HS-27A (cell line): ENCODE data around the gene GRM5.
A peak's percentile ranks its signal among the peaks of the same experiment; 100 is the strongest.
"Not testable (repeated sequence)": the region's sequence is repeated elsewhere in the genome, so short reads cannot be mapped to it uniquely, and the experiment has no call there.

ENCODE experiments used
- DNase-seq: peaks from one replicate; pipeline ENCODE4 v3.0.0-alpha.2; 2012; ENCODE audit warnings: low read depth, missing footprints

GRM5 gene

DNA sequence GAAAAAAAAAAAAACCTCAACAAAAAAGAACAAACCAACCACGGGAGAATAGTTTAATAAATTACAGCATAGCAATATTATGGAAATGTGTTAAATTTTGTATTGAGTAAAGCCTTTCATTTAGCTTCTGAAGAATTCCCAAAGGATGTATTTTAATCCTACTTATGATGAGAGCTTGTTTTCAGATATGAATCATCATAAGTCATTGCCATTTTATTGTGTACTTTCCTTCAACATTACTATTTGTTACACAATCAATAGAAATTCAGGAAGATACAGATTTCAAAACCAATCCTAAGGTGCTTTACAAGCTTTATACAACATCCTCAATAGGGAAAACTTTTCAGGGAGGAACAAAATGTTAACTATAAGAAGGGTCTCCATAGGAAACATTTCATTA is 527.7 kb downstream of the GRM5 start:
- DNase-seq, result no peak

DNA sequence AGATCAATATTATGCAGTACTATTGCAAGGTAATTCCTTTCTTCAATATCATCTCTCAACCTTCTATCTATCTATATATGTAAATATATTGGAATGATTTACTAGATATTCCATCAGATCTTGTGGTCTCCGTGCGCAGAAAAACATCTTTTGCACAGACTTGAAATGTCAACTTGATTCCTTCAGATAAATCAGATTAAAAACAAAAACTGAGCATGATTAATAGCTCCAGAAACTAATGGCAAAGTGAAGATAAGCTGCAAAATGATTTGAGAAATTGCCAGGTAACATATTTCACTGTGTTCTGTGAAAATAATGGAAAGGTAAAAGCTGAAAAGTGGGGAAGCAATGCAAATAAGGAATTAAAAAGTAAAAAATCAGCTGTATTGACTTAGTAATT is 528.2 kb downstream of the GRM5 start:
- no peak for DNase-seq

DNA sequence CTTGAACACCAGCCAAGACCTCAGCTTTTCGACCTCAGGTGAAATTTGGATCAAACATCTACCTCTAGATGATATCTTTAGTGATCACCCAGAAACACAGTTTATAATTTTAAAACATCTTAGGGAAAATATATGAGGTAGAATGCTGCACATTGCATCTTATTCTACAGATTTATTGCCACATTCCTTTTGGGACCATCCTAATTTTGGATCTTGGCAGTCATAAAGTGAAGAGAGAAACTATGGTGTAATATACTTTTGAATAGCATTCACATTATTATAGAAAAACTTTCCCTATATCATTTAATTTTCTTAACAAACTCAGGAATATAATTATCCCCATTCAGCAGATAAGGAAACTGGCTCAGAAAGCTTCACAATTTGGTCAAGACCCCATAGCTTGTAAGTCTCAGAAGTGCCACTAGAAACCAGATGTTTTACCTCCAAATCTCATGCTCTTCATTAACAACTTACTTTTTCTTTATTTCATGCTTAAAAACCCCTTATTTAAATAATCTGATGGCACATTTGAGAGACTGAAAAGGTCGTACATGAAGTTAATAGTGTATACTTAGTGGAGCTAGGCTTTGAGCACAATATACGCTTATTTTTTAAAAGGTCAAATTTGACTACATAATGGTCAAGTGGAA is 529.0 kb downstream of the GRM5 start:
- no peak for DNase-seq

DNA sequence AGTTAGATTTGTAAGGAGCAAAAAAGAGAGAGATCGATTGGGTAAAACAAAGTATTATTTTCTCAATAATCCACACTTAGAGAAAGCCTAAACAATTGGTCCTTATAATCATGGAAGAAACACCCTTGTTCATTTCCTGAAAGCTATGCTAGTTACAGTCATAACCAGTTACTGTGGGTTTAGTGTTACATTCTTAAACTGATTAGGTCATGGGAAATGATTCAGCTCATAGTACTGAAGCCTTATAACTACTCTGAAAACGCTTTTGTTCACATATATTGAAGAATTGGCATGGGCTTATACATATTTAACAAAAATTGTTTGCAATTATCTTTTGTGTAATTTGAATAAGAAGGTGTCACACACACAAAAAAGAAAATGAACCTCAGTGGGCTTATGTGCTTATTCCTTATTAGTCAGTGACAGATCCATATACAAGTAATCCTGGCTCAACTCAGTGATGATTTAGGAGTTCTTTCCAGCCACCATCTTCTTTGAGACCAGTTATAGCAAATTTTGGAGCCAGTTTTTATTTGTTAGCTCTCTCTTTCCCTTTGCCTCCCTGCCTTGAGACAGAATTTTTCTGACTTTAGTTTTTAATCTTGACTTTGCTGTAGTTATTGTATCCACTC is 529.8 kb downstream of the GRM5 start:
- no peak for DNase-seq

DNA sequence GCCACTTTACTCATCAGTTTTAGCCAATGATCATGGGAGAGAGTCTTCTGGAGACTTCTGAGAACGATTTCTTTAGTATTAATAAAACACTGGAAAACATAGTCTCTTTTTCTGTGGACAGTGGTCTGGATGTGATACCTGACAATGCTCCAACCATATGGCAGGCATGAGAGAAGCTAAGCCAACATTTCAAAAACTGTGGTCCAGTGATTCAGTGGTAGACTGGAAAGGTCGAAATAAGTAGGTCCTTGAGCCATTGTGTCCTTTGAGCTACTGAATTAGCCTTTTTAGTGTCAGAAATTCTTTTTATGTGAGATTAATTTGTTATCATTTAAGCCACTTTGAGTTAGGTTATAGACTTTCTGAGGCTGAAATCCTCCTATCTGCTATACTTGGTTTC is 530.5 kb downstream of the GRM5 start:
- no peak for DNase-seq

DNA sequence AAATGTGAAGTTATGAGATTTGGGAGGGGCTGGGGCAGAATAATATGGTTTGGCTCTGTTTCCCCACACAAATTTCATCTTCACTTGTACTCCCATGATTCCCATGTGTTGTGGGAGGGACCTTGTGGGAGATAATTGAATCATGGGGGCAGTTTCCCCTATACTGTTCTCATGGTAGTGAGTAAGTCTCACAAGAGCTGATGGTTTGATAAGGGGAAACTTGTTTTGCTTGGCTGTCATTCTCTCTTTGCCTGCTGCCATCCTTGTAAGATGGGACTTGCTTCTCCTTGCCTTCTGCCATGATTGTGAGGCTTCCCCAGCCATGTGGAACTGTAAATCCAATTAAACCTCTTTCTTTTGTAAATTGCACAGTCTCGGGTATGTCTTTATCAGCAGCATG is 531.1 kb downstream of the GRM5 start:
- DNase-seq, result not testable (repeated sequence)

DNA sequence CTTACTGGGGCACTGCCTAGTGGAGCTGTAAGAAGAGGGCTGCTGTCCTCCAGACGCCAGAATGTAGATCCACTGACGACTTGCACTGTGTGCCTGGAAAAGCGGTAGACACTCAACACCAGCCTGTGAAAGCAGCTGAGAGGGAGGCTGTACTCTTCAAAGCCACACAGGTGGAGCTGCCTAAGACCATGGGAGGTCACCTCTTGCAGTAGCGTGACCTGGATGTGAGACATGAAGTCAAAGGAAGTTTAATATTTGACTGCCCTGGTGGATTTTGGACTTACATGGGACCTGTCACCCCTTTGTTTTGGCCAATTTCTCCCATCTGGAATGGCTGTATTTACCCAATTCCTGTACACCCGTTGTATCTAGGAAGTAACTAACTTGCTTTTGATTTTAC is 531.6 kb downstream of the GRM5 start:
- DNase-seq, result no peak

DNA sequence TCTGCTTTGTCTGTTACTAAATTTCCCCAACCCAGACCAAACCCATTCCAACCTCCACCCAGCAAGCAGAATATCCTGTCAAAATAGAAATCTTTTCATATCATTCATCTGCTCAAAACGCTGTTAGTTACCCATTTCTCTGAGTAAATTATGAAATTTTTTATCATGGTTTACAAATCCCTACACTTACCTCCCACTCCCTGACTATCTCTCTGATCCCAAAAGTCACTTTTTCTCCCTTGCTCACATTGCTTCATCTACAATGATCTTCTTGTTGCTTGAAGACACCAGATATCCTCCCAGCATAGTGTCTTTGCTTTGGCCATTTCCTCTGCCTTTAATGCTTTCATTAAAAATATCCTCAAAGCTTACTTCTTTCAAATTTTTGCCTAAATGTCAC is 532.8 kb downstream of the GRM5 start:
- no peak for DNase-seq

DNA sequence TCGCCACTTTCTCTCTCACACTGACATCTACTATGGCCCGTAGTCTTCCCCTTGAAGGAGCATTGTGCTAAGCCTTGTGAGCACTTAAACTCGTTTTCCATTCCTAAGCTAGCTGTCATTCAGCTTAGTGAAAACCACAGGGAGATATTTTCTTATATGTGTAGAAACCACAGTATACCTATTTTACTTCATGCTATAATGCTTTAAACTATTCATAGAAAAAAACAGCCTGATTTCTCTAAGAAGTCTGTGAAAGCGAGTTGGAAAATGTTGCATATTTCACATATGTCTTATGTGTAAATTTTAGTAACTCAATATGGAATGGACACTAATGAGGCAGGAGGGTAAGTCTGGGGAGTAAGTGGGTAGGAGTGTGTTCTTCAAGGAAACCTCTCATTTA is 534.0 kb downstream of the GRM5 start:
- no peak for DNase-seq

DNA sequence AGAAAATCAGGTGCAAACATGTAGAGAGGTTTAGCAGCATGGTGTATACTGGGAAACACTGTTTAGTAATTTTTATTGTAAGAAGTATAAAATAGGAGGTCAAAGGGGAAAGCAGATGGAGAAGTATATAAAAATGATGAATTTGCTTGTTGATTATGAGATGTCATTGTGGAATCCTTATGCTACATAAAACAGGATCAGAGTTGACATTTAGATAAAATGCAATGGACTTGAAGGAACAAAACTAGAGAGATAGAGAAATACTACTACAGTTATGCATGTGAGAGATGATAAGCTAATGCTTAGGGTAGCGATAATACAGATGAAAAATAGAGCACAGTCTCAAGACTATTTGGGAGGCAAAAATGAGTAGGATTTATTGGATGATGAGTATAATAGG is 536.4 kb downstream of the GRM5 start:
- DNase-seq, result no peak

DNA sequence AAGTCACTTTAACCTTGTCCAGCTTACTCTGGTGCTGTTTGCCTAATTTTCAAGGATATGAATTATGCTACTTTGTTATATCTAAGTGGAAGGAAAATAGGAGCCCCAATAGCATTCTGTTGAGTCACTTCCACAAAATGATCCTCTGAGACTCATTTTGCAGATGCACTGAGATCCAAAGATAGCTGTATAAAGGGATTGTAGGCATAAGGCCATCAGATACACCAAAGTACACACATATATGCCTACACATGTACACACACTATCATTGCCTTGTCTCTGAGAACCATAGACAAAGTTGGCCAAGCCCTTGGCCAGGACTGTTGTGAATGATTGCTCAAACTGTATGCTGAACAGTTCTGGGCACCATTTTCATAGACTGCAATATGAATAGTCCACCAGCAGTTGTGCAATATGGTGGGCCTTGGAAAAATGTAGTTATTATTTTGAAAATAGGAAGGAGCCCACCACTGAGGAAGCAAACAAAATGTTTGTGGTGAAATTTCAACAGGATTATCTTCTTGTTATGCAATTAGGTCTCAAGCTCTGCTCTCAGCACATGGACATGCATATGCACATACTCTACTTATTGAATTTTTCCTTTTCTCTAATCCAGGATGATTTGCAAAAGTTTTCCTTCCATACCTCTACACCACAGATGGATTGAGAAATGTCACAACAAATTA is 542.3 kb downstream of the GRM5 start:
- DNase-seq, result peak; percentile 49

DNA sequence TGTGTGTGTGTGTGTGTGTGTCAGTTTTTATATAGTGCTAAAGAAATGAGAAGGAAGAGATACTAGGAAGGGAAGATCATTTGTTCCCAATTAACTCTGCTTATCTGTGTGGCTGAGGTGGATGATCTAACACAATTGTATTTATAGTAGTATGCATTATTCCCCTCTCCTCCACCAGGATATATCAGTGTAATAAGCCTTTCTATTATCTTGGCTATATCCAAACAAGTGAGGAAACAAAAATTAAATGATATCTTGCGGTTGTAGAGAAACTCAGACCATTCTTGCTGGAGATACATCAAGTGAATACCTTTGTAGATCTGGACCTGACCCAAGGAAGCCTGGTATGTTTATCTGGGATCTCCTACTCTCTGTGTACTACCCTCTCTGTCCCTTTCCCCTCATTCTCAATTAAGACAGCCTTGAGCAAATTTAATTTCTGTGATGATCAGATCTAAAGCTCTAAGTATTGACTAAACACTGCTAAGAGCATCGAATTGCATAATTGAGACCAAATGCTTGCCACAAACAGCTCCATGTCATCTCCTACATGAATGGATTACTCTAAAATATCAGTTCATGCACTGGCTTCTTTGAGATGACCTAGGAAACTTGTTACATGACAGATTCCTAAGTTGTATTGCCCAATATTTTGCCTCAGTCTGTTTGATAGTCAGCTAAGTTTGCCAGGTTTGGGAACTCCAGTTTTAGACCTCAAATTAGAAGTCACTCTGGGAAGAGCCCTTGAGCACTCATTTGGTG is 543.0 kb downstream of the GRM5 start:
- DNase-seq, result no peak

DNA sequence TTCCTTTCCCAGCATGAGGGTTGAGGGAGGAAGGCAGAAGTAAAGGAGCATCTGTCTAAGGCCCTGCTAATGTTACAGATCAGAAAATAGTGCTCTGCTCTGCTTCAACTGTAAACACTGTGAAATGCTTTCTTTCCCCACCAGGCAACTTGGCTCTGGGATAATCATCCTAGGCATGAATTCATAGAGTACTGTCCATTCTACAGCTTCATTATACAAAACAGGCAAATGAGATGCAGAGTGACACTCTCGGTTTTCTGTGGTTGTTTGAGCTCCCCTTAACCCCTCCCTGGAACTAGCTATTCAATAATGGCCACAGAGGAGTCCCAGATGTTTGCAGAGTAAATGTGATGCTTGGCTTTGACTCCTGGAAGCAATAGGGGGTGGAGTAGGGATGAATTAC is 544.0 kb downstream of the GRM5 start:
- DNase-seq, result no peak

DNA sequence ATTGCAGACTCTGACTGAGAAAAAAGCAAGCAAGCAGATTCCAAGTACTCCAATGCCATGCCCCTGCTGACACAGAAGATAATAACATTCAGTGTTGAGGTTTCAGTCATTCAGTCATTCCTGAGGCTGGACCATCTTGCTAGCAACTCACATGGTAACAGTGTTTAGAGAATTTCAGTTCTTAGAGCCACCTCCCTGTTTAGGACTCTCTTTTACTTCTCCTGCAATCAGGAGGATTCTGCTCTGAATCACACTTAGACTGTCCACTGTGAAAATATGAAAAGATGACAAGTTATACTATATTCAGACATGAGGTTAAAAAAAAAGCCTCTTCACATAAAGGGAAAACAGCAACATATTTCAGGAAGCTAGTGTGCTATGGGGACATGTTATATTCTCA is 544.4 kb downstream of the GRM5 start:
- no peak for DNase-seq

DNA sequence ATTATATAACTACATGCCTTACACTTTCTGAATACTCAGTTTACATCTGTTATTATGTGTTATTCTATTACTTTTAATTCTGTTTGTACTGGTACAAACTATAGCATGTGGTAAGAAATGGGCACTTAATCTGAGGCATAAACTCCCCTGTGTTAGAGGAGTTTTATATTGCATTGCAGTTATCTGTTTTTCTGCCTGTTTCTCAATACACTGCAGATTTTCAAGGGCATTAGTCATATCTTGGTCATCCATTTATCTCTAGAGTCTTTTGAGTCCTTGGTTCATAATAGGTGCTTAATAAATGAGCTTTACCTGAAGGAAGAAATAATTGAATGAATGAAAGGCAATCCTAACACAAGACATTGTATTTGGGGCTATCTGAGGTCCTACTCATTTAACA is 545.4 kb downstream of the GRM5 start:
- no peak for DNase-seq

DNA sequence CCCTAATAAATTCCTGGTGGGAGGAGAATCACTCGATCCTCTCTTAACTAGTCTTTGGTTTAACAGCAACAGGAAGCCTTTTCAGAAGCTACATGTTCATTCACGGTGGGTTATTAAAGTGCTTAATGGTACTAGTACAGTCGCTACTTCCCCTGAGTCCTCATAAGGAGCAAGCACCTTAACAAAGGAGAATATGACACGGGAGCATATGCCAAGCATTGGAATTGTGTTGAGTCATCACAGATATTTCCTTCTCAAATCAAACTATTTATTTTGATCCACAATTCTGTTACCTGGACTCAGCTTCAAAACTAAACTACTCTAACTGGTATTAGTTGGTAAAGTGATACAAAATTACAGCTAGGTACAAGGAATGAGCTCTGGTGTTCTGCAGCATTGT is 550.8 kb downstream of the GRM5 start:
- no peak for DNase-seq

DNA sequence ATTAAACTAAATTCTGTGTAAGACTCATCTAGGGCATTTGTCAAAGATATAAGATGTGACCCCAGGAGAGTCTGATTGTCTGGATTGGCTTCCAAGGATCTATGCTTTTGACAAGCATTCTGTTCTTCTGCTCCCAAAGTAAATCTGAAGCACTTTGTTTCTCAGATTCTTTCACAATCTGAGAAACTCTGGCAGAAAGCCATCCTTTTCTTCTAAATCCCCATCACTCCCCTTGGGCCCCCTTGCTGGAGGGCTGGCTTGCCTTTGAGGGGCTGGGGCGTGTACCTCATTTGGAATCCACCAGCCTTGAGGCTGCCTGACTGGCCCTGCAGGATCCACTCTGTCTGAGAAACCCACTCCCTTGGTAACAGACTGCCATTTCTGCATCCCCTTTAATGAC is 554.8 kb downstream of the GRM5 start:
- DNase-seq, result no peak

DNA sequence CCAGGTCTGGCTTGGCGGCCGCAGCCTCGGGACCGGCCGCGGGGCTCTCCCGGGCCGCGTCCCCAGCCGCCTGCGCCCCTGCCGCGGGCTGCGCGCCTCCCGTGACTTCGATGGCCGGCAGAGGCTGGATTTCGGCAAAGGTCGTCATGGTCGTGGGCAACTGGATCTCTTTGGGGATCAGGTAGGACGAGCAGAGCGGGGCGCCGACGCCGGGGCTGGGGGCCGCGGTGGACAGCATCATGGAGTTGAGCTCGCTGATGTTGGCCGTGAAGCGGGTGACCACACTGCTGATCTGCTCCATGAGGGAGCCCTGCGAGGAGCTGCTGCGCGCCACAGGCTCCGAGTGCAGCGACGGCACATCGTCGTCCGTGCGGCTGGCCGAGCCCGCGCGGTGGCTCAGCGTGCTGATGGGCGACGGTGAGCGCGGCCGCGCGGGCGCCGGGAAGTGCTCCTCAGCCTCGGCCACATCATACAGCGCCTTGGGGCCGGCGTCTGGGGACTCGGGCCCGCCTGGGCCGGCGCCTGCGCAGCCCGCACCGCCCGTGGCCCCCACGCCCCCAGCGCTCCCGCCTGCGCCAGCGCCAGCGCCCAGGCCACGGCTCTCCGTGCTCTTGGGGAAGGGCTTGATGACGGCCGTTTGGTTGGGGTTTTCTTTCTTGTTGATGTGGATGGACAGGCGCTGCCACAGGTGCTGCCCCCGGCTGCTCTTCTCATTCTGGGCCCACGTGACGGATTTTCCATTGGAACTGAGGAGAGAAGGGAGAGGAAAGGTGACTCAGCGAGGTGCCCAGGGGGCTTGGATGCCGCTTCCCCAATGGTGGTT is 556.8 kb downstream of the GRM5 start:
- DNase-seq, result no peak

DNA sequence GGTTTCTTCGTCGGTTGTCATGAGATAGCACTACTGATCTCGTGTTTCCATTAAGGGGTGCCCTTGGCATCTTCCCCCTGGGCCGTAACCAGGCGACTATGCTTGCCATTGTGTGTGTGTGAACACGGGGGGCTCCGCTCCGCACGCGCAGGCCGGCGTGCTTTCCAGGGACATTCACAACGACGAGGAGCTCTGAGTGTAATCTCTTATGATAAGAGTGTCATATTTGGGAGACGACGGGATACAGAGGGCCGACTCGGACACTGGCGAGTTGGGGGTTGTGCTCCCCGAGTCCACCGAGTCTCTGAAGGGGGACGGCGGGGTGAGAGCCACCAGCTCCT is 557.4 kb downstream of the GRM5 start:
- DNase-seq, result no peak

DNA sequence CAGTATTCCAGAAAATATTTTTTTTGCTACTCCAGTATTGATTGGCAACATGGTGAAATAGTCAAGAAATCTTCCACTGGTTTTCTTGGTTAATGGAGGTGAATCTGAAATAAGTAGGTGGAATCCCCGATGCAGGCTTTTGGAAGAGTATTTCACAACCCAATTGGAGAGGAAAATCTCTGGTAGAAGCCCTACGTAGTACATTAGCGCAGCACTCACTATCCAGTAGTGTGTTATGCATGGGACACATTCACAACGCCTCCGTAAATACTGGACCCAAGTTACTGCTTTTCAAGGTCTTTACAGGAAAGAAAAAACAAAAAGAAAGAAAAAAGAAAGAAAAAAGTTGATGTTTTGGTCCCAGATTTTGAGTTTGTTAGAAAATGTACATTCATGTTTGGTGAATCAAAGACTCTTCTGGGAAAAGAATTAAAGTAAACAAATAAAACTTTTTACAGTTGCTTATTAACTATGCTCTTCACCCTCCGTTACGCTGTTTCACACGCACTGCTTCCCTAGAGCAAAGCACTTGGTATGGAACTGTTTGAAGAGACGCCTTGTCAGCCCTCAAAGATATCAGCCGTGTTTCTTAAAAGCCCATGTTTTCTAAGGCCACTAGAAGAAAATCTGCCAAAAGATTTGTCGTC is 557.9 kb downstream of the GRM5 start:
- no peak for DNase-seq

DNA sequence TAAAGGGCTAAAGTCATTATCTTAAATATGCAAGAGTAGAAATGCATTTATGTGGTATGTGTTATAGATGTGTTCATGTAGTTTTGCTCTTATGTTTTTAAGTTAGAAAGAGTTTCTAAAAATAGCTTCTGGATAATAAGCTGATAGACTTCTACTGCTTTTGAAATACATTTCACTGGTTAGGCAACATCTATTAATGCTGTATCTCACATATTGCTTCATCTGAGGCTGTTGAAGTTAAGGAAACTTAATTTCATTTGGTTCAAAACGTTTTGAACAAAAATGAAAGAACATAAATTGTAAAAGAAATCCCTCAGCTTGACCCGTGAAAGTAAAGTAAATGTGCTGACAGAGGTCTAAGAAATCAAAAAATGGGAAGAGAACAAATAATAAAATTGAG is 564.2 kb downstream of the GRM5 start:
- no peak for DNase-seq

DNA sequence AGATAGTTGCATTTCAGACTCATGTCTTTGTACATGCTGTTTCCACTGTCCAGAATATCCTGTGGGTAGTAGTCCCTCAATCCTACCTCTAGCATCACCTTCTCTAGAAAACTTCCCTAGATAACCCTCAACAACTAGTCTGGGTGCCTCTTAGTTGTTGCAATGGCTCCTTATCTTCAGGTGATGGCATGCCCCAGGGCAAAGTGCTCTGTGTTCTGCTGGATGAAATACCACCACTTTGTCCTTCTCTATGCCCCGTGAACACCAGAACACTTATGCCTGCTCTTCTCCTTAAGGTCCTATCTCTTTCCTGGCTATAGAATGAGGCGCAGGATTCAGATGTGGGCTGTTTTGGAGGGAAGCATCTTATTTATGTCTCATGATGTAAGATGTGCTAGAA is 569.9 kb downstream of the GRM5 start:
- no peak for DNase-seq
